MM.1S (cell line): ENCODE measurements around the gene POM121L2.

ENCODE experiments used
- DNase-seq: peaks from one replicate; pipeline ENCODE4 v3.0.0-alpha.2; 2015
- H2AFZ ChIP-seq: fragments of 300-600 bp; sonication (generic); 2 replicates; pipeline ENCODE4 v1.6.0; 2016; ENCODE audit warnings: antibody characterized with exemption, low read length
- H3F3A ChIP-seq: fragments of 300-600 bp; sonication (generic); 2 replicates; pipeline ENCODE4 v1.6.1; 2016; ENCODE audit warnings: mild to moderate bottlenecking, antibody characterized with exemption, low read length, moderate library complexity, mixed read lengths; ENCODE audit not compliant: insufficient read depth
- H3K27ac ChIP-seq: fragments of 300-600 bp; sonication (generic); 2 replicates; pipeline ENCODE4 v1.5.1; 2016; ENCODE audit warnings: mild to moderate bottlenecking, low read length
- H3K27me3 ChIP-seq: fragments of 300-600 bp; sonication (generic); replicated peaks from 2 replicates; pipeline ENCODE4 v1.6.0; 2016; ENCODE audit warnings: low read length; ENCODE audit not compliant: insufficient read depth
- H3K36me3 ChIP-seq: fragments of 300-600 bp; sonication (generic); replicated peaks from 2 replicates; pipeline ENCODE4 v1.6.1; 2016; ENCODE audit warnings: mild to moderate bottlenecking, low read length, mixed read lengths; ENCODE audit not compliant: insufficient read depth
- H3K4me1 ChIP-seq: fragments of 300-600 bp; sonication (generic); 2 replicates; pipeline ENCODE4 v1.6.1; 2016; ENCODE audit warnings: low read length, mixed read lengths
- H3K4me2 ChIP-seq: fragments of 300-600 bp; sonication (generic); 2 replicates; pipeline ENCODE4 v1.6.0; 2016; ENCODE audit warnings: low read depth, low read length
- H3K4me3 ChIP-seq: fragments of 300-600 bp; sonication (generic); 2 replicates; pipeline ENCODE4 v1.5.1; 2016; ENCODE audit warnings: low read length, mixed read lengths
- H3K79me2 ChIP-seq: fragments of 300-600 bp; sonication (generic); 2 replicates; pipeline ENCODE4 v1.6.1; 2016; ENCODE audit warnings: mixed run types, low read length, mixed read lengths
- H3K9ac ChIP-seq: fragments of 300-600 bp; sonication (generic); 2 replicates; pipeline ENCODE4 v1.6.1; 2016; ENCODE audit warnings: low read length, mixed read lengths
- H3K9me2 ChIP-seq: fragments of 300-600 bp; sonication (generic); replicated peaks from 2 replicates; pipeline ENCODE4 v1.6.1; 2016; ENCODE audit warnings: mild to moderate bottlenecking, low read length, mixed read lengths; ENCODE audit not compliant: insufficient read depth
- H3K9me3 ChIP-seq: fragments of 300-600 bp; sonication (generic); replicated peaks from 2 replicates; pipeline ENCODE4 v1.6.1; 2016; ENCODE audit warnings: mild to moderate bottlenecking, low read length, mixed read lengths; ENCODE audit not compliant: insufficient read depth
- H4K20me1 ChIP-seq: fragments of 300-600 bp; sonication (generic); 2 replicates; pipeline ENCODE4 v1.6.1; 2016; ENCODE audit warnings: mild to moderate bottlenecking, low read length, moderate library complexity, mixed read lengths; ENCODE audit not compliant: insufficient read depth
- EZH2 ChIP-seq: fragments of 300-600 bp; sonication (generic); optimal IDR thresholded peaks from 2 replicates; pipeline ENCODE3; 2017; ENCODE audit warnings: low read depth, mild to moderate bottlenecking, antibody characterized with exemption, low read length, mixed read lengths
- EZH2phosphoT487 ChIP-seq: fragments of 300-600 bp; sonication (generic); IDR thresholded peaks from 2 replicates; pipeline ENCODE4 v1.6.1; 2018; ENCODE audit warnings: antibody characterized with exemption, low read length
- TF ChIP-seq, protein P1 (sequence below): fragments of 300-600 bp; sonication (generic); IDR thresholded peaks from 2 replicates; pipeline ENCODE4 v1.5.1; 2016; ENCODE audit warnings: antibody characterized with exemption, low read length, mixed read lengths

POM121L2 gene

GRCh38 chr6:27352850-27353249, 40.8 kb upstream of the POM121L2 start:
- H3K4me1 ChIP-seq, result no peaks in the 10 kb centered on the region
- H3K9ac ChIP-seq, result no peak overlapping the region
- H3K79me2 ChIP-seq, result no peaks in the 10 kb centered on the region
- H3K36me3 ChIP-seq, result no peaks in the 10 kb centered on the region
- H3K9me3 ChIP-seq, result no peaks in the 10 kb centered on the region
- H3K4me3 ChIP-seq, result no peak overlapping the region
- H4K20me1 ChIP-seq, result no peaks in the 10 kb centered on the region
- H3F3A ChIP-seq, result no peaks in the 10 kb centered on the region
- H3K27ac ChIP-seq, result no peak overlapping the region
- H3K27me3 ChIP-seq, result no peaks in the 10 kb centered on the region
- no peak overlapping the region for H2AFZ ChIP-seq
- no peak overlapping the region for H3K4me2 ChIP-seq
- H3K9me2 ChIP-seq, result no peaks in the 10 kb centered on the region
- DNase-seq, result no peak
- no peak for TF ChIP-seq EZH2phosphoT487
- TF ChIP-seq, protein P1, sequence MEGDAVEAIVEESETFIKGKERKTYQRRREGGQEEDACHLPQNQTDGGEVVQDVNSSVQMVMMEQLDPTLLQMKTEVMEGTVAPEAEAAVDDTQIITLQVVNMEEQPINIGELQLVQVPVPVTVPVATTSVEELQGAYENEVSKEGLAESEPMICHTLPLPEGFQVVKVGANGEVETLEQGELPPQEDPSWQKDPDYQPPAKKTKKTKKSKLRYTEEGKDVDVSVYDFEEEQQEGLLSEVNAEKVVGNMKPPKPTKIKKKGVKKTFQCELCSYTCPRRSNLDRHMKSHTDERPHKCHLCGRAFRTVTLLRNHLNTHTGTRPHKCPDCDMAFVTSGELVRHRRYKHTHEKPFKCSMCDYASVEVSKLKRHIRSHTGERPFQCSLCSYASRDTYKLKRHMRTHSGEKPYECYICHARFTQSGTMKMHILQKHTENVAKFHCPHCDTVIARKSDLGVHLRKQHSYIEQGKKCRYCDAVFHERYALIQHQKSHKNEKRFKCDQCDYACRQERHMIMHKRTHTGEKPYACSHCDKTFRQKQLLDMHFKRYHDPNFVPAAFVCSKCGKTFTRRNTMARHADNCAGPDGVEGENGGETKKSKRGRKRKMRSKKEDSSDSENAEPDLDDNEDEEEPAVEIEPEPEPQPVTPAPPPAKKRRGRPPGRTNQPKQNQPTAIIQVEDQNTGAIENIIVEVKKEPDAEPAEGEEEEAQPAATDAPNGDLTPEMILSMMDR, result no peak
- no peak for TF ChIP-seq EZH2

- Histone ChIP-seq H3K9me2 (no peaks in the 10 kb centered on the region), H3K9ac (no peak overlapping the region), H3K27me3 (no peaks in the 10 kb centered on the region), H2AFZ (no peak overlapping the region), H3F3A (no peaks in the 10 kb centered on the region), H3K79me2 (no peaks in the 10 kb centered on the region), H3K36me3 (no peaks in the 10 kb centered on the region), H3K27ac (no peak overlapping the region), H4K20me1 (no peaks in the 10 kb centered on the region), H3K4me3 (no peak overlapping the region), H3K9me3 (no peaks in the 10 kb centered on the region), H3K4me2 (no peak overlapping the region), H3K4me1 (no peaks in the 10 kb centered on the region)
- no peak for TF ChIP-seq EZH2phosphoT487
- TF ChIP-seq EZH2, result no peak
- TF ChIP-seq, protein P1, result no peak
- DNase-seq, result no peak
These were observed 22.1 kb upstream of the POM121L2 start for GRCh38 chr6:27334141-27334540.

- Histone ChIP-seq H4K20me1 (no peaks in the 10 kb centered on the region), H3K4me2 (no peak overlapping the region), H3K9me3 (no peaks in the 10 kb centered on the region), H3K9ac (no peak overlapping the region), H3K4me1 (no peaks in the 10 kb centered on the region), H3K79me2 (no peaks in the 10 kb centered on the region), H3K9me2 (no peaks in the 10 kb centered on the region), H2AFZ (no peak overlapping the region), H3K27ac (no peak overlapping the region), H3F3A (no peaks in the 10 kb centered on the region), H3K36me3 (no peaks in the 10 kb centered on the region), H3K4me3 (no peak overlapping the region), H3K27me3 (no peaks in the 10 kb centered on the region)
- DNase-seq, result no peak
- TF ChIP-seq, protein P1, result no peak
- TF ChIP-seq EZH2phosphoT487, result no peak
- no peak for TF ChIP-seq EZH2
These were observed 21.6 kb upstream of the POM121L2 start for GRCh38 chr6:27333642-27334040.
